ENCODE data around the gene ANKRD39.

Gene ANKRD39, protein sequence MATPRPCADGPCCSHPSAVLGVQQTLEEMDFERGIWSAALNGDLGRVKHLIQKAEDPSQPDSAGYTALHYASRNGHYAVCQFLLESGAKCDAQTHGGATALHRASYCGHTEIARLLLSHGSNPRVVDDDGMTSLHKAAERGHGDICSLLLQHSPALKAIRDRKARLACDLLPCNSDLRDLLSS

DNA sequence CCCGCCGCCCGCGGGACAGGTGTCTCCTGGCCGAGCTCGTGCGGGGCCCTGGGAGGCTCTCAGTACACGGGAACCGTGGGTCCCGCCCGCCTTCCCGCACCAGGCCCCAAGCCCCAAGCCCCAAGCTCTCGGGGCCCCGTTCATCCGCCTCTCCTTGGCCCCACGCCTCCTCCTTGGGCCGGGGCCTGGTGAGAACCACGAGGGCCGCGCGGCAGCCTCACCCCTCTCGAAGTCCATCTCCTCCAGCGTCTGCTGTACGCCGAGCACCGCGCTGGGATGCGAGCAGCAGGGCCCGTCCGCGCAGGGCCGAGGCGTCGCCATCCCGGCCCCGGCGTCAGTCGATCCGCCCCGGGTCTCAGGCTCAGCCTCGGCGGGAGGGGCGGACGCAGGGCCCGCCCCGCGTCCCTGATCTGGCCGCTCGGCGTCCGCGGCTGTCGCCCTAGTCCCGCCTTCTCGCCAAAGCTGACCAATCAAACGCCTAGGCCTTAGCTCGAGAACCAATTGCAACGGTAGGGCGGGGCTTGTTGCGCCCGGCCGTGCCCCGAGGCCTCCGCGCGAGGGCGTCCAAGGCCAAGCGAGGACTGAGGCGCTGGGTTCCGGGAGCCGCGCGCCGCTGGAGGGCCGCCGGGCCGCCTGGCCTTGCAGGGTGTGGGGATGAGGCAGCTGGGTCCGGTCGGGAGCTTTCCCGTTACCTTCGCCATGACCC, at the start of gene ANKRD39:
Gene ANKRD39 (minus strand): TSS at position 350 of the 706 bp plus-strand sequence. CDS start 29 bp downstream, at position 321.
- peak; percentile 100 for DNase-seq (ENCODE audit: low spot score)
- peak; percentile 92 for TF ChIP-seq CTCF (IDR thresholded peaks at IDR 0.05; ENCODE audit: extremely low read depth, missing control alignments)

GRCh38 chr2:96906729-96907114, 48.9 kb upstream of the ANKRD39 start:
- no peak for DNase-seq (ENCODE audit: low spot score)
- no peak for TF ChIP-seq CTCF (IDR thresholded peaks at IDR 0.05; ENCODE audit: extremely low read depth, missing control alignments)

GRCh38 chr2:96903815-96904214, 46.0 kb upstream of the ANKRD39 start:
- DNase-seq (ENCODE audit: low spot score) = no peak
- no peak for TF ChIP-seq CTCF (IDR thresholded peaks at IDR 0.05; ENCODE audit: extremely low read depth, missing control alignments)

- no peak for DNase-seq (ENCODE audit: low spot score)
- TF ChIP-seq CTCF (IDR thresholded peaks at IDR 0.05; ENCODE audit: extremely low read depth, missing control alignments) = no peak
Observed at GRCh38 chr2:96903318-96903717, 45.5 kb upstream of the ANKRD39 start.

- DNase-seq (ENCODE audit: low spot score) = no peak
- no peak for TF ChIP-seq CTCF (IDR thresholded peaks at IDR 0.05; ENCODE audit: extremely low read depth, missing control alignments)
Observed at GRCh38 chr2:96900237-96900636, 42.4 kb upstream of the ANKRD39 start.

DNA sequence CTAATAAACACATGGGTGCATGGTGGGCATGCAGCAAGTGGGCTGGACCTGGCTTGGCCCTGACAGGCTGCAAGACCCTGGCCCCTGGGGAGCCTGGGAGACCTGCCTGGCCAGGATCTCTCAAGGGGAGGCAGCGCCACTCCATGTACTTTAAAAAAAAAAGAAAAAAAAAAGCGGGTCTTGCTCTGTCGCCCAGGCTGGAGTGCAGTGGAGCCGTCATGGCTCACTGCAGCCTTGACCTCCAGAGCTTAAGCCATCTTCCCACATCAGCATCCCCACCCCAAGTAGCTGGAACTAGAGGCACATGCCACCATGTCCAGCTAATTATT, 41.6 kb upstream of the ANKRD39 start:
- TF ChIP-seq CTCF (IDR thresholded peaks at IDR 0.05; ENCODE audit: extremely low read depth, missing control alignments) = no peak
- DNase-seq (ENCODE audit: low spot score) = no peak

GRCh38 chr2:96898641-96899412, 41.0 kb upstream of the ANKRD39 start:
- no peak for DNase-seq (ENCODE audit: low spot score)
- TF ChIP-seq CTCF (IDR thresholded peaks at IDR 0.05; ENCODE audit: extremely low read depth, missing control alignments) = no peak
